GM12892 (cell line): ENCODE measurements around the gene CD164L2.

Experiments used
- DNase-seq: peaks from one replicate; pipeline ENCODE4 v3.0.0; 2011; ENCODE audit not compliant: insufficient read length
- FAIRE-seq: peaks from 2 replicates; lab custom pipeline; 2011; peaks lifted over from hg19 to GRCh38; lab: Jason Lieb, UNC
- POLR2A ChIP-seq: IDR thresholded peaks from 2 replicates; pipeline ENCODE4 v1.6.1; 2011; ENCODE audit warnings: low read depth, low read length, control low read depth
- POLR2AphosphoS5 ChIP-seq: IDR thresholded peaks from 2 replicates; pipeline ENCODE4 v1.6.1; 2011; ENCODE audit warnings: low read depth, low read length, control low read depth
- TAF1 ChIP-seq: IDR thresholded peaks from 2 replicates; pipeline ENCODE4 v1.6.1; 2011; ENCODE audit warnings: low read depth, mild to moderate bottlenecking, control low read depth, low read length, borderline replicate concordance

Gene CD164L2

DNA sequence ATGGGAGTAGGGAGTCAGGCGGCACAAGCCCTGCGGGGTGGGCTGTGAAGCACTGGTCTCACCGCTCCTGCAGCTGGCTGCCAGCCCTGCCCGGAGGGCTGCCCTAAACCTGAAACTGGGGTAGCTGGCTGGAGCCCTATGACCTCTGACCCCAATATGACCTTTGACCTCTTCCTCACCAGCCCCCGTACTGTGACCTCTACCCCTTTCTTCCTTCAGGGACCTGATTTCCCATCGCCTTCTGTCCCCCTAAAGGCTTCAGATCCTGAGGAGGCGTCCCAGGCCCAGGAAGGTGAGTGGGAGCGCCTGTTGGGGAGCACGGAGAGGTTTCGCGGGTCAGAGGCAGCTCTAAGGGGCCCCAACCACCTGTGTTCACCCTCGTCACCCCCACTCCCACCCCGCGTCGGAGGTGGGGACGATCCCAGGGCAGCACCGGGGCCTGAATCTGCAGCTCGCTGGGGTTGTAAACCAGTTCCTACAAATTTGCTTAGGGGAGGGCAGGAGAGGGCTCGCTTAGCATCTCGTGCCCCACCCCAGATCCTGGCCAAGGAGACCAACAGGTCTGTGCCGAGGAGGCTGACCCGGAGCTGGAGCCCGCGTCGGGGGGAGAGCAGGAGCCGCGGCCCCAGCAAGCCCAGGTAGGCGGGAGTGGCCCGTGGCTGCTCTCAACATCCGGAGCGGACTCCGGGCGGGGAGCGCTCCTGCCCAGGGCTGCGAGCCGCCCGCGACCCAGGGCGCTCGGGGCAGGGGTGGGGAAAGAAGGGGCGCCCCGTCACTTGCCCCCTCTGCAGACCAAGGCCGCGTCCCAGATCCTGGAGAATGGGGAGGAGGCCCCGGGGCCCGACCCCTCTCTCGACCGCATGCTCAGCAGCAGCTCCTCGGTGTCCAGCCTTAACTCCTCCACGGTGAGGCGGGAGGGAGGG lies 34.0 kb downstream of the CD164L2 start:
- DNase-seq (no peak), FAIRE-seq (no peak)
- TF ChIP-seq POLR2A (no peak), POLR2AphosphoS5 (no peak), TAF1 (no peak)

GRCh38 chr1:27346991-27347624 lies 36.0 kb downstream of the CD164L2 start:
- TF ChIP-seq POLR2AphosphoS5 (no peak), TAF1 (no peak), POLR2A (no peak)
- DNase-seq (no peak), FAIRE-seq (no peak)

DNA sequence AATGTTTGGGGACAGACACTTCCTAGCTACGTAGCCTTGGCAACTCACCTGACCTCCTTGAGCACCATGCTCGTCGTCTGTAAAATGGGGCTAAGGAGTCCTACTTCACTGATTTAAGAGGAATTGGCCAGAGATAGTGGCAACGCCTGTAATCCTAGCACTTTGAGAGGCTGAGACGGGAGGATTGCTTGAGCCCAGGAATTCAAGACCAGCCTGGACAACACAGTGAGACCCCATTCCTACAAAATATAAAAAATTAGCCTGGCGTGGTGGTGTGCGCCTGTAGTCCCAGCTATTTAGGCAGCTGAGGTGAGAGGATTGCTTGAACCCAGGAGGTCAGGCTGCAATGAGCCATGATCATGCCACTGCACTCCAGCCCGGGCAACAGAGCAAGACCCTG lies 36.8 kb downstream of the CD164L2 start:
- no peak for FAIRE-seq
- no peak for DNase-seq
- TF ChIP-seq POLR2AphosphoS5 (no peak), POLR2A (no peak), TAF1 (no peak)

DNA sequence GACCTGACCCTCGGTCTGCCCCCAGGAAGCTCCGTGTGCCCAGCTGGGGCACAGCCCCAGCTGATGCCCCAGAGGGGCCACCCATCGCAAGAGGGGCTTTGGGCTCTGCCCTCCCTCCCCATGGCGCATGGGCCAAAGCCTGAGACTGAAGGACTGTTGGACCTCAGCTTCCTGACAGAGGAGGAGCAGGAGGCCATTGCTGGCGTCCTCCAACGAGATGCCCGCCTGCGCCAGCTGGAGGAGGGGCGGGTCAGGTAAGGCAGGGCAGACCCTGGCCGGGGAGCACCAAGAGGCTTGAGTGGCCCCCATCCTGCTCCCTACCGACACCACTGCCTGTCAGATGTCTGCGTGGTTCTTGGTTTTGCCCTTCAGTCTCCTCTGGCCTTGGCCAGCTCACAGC lies 37.9 kb downstream of the CD164L2 start:
- DNase-seq (no peak), FAIRE-seq (no peak)
- TF ChIP-seq POLR2AphosphoS5 (no peak), POLR2A (no peak), TAF1 (no peak)

DNA sequence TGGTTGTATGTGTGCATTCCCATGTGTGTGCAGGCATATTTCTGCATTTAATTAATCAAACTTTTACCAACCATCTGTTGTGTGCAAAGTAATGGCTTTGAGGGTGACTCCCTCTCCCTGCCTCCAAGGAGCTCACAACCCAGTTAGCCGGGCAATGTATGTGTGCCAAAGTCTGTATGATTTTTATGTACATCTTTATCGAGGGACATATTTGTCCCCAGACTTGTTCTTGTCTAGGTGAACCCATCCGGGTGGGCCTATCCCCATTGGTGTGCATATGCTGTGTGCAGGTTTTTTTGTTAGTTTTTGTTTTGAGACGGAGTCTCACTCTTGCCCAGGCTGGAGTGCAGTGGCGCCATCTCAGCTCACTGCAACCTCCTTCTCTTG lies 39.5 kb downstream of the CD164L2 start:
- FAIRE-seq (no peak), DNase-seq (no peak)
- TF ChIP-seq POLR2A (no peak), POLR2AphosphoS5 (no peak), TAF1 (no peak)

DNA sequence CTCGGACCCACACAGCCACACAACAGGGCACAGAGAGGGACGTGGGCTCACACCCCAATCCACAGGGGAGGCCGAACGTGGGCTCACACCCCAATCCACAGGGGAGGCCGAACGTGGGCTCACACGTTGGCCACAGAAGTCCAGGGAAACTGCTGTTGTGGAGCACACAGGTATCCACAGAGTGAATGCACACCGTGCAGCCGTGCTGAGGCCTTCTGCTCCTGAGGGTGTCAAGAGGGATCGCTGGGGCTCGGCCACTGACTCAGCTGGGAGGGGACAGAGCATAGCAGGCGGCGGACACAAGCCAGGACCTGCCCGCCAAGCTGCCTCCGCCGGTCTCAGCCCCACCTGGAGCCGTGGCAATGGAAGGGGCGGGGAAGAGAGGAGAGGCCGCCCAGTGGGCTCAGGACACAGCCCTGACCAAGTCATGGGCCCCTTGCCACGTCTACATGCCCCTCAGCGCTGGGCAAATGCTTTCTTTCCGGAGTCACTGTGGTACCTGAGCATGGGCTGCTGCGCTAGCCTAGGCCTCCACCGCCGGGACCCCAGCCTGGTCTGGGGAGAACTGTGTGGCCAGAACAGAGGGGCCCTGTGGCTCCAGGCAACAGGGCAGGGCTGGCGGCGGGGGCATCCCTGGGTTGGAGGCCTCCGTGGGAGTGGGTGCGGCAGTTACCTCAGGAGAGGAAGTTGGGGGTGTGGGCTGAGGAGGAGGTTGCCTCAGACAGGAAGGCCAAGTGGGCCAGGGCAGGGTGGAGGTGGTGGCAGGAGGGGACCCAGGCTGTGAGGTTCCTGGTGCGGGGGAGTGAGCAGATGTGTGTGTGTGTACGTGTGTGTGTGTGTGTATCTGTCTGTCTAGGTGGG lies 40.1 kb downstream of the CD164L2 start:
- TF ChIP-seq POLR2AphosphoS5: no peak
- no peak for TF ChIP-seq TAF1
- TF ChIP-seq POLR2A: peak; percentile 51; the same call in 1 of the 2 replicates
- DNase-seq: no peak

GRCh38 chr1:27342391-27342777 lies 40.7 kb downstream of the CD164L2 start:
- peak; percentile 40 for FAIRE-seq
- DNase-seq: no peak
- no peak for TF ChIP-seq POLR2A
- TF ChIP-seq POLR2AphosphoS5: no peak
- no peak for TF ChIP-seq TAF1

More for the DNA sequence above, 40.1 kb downstream of the CD164L2 start:
- peak; percentile 30 for FAIRE-seq

- DNase-seq (peak; percentile 84), FAIRE-seq (peak; percentile 73)
- TF ChIP-seq TAF1: no peak
- TF ChIP-seq POLR2AphosphoS5: no peak
- no peak for TF ChIP-seq POLR2A
Observed at GRCh38 chr1:27341525-27342252, 41.4 kb downstream of the CD164L2 start, which contains the start of gene SYTL1. TSS of gene SYTL1 (plus strand) at chr1:27342022. CDS start at chr1:27345335, 3,313 bp downstream.

GRCh38 chr1:27339213-27339612 lies 43.9 kb downstream of the CD164L2 start:
- FAIRE-seq (no peak), DNase-seq (no peak)
- TF ChIP-seq TAF1 (no peak), POLR2AphosphoS5 (no peak), POLR2A (no peak)

DNA sequence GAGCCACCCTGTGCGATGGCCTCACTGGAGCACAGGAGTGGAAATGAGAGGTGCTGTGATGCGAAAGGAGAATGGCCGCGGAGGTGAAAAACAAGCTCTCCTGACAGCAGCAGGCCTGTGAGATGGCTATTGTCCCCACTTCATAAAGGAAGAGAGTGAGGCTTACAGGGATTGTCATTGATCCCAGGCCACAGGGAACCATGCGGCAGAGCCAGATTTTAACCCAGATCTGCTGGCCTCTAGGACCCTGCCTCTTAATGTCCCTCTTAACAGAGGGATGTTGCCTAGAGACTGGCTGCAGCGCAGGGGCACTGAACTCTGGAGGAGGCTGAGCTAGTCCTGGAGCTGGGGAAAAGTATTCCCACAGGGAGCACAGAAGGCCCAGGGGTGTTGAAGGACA lies 44.4 kb downstream of the CD164L2 start:
- DNase-seq (no peak), FAIRE-seq (no peak)
- TF ChIP-seq TAF1 (no peak), POLR2AphosphoS5 (no peak), POLR2A (no peak)
